ENCODE results near the gene TNFSF4.
"Not testable (repeated sequence)": the region's sequence is repeated elsewhere in the genome, so short reads cannot be mapped to it uniquely, and the experiment has no call there.

The TNFSF4 gene, protein sequence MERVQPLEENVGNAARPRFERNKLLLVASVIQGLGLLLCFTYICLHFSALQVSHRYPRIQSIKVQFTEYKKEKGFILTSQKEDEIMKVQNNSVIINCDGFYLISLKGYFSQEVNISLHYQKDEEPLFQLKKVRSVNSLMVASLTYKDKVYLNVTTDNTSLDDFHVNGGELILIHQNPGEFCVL

DNA sequence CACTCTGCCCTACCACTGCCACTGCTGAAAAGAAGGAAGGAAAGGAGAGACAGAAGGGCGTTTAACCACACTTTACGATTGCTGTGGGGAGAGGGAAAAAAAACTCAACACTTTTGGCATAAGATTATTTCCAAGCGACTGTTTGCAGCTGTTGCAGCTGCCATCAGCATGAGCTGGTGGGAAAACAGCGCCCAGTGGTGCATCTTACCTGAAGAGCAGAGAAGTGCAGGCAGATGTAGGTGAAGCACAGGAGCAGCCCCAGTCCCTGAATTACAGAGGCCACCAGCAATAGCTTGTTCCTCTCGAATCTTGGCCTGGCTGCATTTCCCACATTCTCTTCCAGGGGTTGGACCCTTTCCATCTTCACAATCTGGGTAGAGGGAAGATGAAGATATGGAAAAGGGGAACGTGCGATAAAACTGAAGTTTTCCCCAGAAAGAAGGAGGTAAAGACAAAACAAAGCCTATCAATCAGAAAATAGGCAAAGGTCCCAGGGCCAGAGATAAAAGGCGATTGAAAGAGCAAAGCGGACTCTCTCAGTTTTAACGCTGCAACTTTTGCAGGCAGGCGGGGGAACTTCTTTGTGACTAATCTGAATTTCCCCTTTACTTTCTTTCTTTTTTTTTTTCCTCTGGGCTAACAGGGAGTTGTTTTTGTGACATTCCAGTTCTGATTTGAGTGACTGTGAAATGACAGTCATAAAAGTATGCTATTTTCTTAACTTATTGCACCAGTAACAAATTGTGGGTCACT is at the start of gene TNFSF4:
Gene TNFSF4, minus strand, starts transcription at position 516 of the 753 bp plus-strand sequence. Its CDS starts 155 bp downstream, at position 361.
- DNase-seq (ENCODE audit: low read depth) = peak; percentile 41

DNA sequence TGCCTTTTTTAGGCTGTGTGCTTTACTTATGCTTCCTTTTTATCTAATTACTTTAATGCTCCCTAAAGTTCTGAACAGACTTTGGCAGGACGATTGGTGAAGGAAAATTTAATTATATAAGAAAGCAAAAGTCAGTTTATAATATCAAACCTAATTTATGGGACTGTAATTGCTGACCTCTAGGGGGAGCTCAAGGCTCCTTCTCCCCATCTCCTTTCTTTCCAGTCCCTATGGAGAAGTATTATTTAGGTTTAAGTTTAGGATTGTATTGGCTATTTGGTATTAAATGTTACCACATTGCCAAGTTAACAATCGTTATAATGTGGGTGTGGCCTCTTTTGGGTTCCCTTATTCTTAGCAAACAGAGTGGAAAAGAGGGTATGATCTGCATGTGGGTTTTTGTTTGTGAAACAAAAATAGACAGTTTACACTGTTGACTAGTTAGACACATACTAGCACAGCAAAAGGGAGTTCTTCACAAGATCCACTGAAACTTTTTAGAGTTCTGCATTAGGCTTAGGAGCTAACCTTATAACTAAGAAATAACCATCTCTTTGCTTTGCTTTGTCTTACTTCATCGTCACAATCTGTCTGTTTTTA is 48.2 kb upstream of the TNFSF4 start:
- peak; percentile 7 for DNase-seq (ENCODE audit: low read depth)

DNA sequence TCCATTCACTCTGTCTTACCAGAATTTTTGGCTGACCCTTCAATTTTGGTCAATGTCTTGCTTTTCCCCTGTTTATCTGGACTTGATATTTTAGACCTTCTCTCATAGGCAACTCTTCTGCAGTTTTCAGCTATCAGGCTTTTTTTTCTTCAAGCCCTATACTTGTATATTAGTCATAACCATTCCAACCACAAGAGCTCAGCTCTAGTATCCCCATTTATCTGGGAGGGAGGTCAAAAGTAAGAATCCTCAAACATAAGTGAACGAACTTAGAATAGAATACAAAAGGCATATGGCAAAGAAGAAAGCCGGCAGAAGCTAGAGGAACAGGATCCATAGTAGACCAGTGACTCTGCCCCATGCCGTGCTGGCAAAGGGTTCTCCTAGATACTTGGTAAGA is 45.9 kb upstream of the TNFSF4 start:
- no peak for DNase-seq (ENCODE audit: low read depth)

DNA sequence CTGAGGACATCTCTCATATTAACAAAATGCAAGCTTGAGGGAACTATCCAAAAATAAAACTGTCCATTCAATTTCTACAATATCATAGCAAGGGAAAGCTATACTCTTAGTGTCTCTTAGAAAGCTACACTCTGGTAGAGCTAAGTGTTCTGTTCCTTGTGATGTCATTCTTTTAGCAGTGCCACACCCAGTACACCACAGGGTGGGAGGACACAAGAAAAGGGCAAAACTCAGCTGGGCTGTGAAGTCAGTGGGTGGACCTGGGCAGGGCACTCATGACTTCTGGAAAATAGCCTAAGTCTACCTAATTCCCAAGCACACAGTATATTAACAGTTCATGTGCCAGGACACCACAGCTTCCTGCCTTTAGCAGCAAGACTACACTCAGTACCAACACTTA is 42.2 kb upstream of the TNFSF4 start:
- DNase-seq (ENCODE audit: low read depth) = no peak

DNA sequence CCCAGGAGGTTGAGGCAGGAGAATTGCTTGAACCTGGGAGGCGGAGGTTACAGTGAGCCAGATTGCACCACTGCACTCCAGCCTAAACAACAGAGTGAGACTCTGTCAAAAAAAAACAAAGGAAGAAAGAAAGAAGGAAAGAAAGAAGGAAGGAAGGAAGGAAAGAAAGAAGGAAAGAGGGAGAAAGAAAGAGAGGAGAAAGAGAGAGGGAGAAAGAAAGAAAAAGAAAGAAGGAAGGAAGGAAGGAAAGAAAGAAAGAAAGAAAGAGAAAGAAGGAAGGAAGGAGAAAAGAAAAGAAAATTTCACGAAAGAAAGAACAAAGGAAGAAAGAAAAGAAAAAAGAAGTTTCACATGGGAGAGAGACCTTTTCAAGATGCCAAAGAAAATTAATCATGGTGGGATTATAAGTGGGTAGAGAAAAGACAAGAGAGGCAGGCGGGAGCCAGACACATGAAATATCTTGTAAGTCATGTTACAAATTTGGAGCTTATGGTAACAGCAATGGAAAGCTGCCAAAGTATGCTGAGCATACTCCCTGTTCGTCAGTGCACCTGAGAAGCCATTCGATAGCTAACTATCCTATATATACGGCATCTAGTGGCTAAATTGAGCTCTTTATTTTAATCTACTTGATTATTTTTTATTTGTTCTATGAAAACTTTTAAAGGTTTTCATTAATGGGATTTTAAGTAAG is 41.3 kb upstream of the TNFSF4 start:
- DNase-seq (ENCODE audit: low read depth) = no peak

DNA sequence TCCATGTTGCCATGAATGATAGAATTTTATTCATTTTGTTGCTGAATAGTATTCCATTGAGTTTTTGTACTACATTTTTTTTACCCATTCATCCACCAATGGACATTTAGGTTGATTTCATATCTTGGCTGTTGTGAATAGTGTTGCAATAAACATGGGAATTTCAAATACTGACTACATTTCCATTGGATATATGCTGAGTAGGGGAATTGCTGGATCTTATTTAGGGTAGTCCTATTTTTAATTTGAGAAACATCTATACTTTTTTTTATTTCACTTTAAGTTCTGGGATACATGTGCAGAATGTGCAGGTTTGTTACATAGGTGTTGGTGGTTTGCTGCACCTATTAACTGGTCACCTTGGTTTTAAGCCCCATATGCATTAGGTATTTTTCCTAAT is 38.8 kb upstream of the TNFSF4 start:
- no peak for DNase-seq (ENCODE audit: low read depth)

DNA sequence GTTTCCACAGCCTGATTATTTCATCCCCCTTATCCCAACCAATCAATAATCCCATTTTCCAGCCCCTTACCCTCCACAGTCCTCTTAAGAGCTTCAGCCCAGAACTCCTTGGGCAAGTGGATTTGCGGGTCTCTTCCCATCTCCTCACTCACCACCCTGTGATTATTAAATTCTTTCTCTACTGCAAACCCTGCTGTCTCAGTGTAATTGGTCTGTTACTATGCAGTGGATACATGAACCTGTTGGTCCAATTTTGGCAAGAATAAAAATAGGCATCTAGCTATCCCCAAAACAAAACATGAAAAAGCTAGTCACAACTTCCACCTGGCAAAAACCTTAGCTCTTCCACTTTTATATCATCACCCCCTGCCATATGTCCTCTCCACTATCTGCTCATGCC is 36.2 kb upstream of the TNFSF4 start:
- no peak for DNase-seq (ENCODE audit: low read depth)

DNA sequence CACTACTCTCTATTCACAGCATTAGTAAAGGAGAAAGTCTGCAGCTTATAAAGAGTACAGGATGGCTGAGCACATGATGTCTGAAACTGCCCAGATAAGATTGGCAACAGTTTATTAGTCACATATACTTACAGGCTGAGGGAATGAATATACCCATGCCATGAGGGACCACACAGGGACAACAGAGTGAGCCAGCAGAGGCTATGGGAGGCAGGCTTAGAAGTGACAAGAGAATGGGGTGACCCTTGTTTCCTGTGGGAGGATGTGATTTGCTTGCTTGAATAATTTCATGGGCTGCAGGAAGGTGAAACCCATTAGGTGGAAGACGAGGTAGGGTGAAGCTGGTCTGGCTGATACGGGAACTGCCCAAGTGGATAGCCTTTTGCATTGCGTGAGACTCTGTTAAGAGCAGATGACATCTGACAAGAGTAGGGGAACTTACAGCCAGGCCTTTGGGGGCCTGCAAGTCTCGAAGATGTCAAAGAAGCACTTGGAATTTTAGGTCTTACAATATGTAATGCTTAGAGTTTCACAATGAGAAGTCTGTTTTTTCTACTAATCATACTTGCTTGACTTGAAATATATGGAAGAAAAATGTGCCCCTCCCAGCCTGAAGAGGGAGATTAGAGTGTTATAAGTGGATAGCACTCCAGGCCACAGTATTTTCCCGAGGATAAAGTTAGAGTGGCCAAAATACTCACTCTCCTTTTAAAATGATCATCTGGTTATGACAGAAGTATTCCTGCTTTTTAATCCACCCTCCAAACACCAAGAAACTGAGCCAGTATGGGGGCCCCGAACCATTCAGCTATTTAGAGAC is 34.6 kb upstream of the TNFSF4 start:
- peak; percentile 26 for DNase-seq (ENCODE audit: low read depth)

DNA sequence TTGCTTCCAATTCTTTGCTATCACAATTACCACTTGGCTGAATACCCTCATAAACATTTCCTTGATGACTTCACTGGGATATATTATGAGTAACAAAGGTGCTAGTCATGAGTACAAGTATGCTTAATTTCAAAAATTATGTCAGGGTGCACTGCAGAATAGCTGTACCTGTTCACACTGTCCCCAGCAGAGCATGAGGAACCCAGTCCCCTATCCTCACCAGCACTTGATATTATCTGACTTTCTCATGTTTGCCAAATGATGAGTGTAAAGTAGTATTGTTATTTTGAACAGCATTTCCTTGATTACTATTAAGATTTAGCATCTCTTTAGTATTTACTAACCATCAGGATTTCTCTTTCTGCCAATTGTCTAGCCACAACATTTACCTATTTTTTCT is 33.5 kb upstream of the TNFSF4 start:
- no peak for DNase-seq (ENCODE audit: low read depth)

DNA sequence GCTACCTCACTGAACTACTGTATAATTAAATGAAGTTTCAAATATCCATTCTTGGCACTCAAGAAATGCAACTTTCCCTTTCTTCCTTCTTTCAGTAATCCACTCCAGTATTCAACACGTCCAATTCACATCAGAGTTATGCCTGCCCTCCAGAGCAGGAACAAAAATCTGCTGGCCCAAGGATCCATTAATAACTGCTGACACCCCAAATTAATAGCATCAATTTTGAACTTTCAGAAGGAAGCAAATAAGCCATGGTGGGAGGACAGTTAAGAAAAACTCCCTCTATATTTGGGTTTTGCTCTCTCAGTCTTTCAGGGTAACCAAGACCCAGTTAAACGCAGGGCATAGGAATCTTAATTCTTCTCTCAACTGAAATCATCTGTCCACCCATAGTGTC is 31.9 kb upstream of the TNFSF4 start:
- DNase-seq (ENCODE audit: low read depth) = no peak

DNA sequence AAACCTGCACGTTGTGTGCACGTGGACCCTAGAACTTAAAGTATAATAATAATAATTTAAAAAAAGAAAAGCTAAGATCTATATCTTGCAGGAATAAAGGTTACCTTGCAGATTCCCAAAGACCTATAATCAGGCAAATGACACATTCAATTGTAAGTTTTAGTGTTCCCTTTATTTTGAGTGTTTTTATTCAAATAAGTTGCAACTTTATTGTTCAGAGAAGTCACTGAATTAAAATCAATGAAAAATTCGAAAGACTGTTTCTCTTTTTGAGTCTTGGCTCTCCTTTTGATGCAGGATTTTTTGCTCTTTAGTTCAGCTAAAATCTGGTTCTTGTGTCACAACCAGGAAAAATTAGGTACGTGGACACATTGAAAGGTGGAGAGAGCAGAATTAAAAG is 27.8 kb upstream of the TNFSF4 start:
- DNase-seq (ENCODE audit: low read depth) = no peak

DNA sequence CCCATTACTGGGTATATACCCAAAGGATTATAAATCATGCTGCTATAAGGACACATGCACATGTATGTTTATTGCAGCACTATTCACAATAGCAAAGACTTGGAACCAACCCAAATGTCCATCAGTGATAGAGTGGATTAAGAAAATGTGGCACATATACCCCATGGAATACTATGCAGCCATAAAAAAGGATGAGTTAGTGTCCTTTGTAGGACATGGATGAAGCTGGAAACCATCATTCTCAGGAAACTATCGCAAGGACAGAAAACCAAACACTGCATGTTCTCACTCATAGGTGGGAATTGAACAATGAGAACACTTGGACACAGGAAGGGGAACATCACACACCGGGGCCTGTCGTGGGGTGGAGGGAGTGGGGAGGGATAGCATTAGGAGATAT is 27.3 kb upstream of the TNFSF4 start:
- not testable (repeated sequence) for DNase-seq (ENCODE audit: low read depth)

DNA sequence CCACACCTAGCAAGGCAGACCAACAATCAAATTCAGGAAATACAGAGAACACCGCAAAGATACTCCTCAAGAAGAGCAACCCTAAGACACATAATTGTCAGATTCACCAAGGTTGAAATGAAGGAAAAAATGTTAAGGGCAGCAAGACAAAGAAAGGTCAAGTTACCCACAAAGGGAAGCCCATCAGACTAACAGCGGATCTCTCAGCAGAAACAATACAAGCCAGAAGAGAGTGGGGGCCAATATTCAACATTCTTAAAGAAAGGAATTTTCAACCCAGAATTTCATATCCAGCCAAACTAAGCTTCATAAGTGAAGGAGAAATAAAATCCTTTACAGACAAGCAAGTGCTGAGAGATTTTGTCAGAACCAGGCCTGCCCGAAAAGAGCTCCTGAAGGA is 21.9 kb upstream of the TNFSF4 start:
- DNase-seq (ENCODE audit: low read depth) = not testable (repeated sequence)

DNA sequence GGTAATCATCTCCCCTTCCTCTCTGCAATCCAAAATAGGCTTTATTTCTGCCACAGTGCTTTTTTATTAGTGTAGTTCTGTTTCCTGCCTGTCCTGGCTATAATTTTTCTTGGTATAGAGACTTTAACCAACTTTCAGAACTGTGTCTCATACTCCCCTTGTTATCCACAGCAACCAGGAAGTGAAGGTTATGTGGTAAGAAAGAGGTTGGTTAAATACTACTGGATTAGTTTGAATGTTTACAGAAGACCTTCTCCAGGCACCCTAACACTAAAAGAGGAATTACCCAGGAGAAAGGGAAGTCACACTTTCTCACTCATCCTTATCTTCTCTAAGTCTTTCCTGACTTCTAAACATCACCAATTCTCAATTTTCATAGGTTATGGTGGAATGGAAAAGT is 17.8 kb upstream of the TNFSF4 start:
- no peak for DNase-seq (ENCODE audit: low read depth)

DNA sequence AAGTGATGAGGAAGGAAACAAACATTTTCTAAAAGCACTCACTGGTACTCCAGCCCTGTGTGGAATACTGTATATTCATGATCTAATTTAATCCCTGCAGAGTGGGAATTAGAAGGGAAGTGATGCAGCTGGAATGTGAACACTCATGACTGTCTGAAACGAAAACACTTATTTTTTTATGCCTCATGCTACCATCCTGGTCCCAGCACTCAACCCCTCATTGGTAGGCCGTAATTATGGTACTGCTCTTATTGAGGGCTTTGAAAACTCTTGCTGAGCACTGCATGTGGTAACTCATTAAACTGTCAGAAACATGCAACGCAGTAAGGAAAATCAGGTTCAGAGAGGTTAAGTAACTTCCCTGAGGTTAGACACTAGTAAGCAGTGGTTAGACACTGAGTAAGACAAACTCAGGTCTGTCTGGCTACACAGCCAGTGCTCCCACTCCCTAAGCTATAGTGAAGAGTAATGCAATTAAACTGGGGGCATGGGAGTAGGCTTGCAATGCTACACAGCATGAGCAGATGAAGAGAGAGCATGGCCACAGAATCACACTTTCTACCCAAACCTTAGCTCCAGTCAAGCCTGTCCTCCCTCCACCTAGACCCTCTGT is 17.3 kb upstream of the TNFSF4 start:
- DNase-seq (ENCODE audit: low read depth) = no peak

DNA sequence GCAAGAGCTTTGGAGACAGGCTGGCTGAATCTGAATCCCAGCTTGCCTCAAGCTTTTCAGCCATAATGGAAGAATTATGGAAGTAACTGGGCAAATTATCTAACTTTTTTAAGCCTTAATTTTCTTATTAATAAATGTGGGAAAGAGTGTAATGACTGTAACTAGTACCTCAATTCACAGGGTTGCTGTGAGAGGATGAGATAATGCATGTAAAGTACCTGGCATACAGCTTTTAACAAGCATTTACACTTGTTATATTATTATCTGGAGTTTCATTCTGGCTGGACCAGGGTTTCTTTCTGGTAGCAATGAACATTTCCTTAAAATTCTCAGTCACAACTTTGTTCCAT is 15.9 kb upstream of the TNFSF4 start:
- DNase-seq (ENCODE audit: low read depth) = no peak

DNA sequence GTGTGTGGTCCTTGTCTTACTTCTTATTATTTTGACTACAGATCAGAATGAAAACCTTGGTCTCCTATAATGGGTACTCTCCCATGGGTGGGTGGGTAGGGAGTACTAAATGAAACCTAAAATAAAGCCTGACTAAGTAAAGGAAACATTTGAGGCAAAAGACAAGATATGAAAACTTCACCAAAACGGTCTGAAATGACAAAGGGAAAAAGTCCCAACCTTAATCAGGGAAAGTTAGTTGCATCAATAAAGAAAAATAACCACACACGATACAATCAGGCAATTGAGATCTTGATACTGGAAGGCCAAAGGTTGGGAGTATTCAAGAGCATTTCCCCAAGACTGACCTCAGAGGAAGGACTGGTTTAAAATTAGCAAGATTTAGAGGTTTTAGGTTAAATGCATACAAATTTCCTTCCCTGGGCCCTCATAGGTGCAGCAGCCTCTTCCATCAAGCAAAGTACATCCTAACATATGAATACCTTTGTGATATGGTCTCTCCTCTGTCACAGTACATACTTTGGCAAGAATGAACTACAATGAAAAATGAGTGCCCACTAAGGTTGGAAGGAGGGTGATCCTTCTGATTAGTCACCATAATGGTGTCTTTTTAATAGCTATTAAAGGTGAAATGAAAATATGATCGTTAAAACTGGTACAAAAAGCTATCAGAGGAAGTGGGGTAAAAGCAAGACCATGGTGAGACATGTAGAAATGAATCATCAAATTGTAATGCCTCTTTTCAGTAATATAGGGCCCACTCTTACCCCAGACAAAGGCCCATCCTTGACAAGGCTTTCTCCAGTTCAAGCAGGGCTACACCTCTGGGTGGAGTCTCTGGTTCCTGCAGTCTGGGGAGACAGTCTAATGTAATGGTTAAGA is 15.3 kb upstream of the TNFSF4 start:
- no peak for DNase-seq (ENCODE audit: low read depth)

DNA sequence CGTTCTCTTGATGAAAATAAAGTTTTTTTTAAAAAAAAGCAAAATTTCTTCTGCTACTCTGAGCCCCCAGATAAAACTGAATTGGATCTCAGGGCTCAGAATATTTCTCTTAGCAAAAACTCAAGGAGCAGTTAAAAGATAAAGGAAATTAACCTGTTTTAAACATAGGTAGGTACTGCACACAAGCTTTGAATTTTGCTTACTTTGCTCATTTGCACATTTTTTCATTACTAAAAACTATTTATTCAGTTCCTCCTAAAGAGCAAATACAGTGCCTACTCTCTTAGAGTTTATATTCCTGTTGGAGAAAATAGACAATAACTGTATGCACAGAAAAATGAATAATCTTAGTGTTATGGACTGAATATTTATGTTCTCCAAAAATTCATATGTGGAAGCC is 13.0 kb upstream of the TNFSF4 start:
- DNase-seq (ENCODE audit: low read depth) = no peak

DNA sequence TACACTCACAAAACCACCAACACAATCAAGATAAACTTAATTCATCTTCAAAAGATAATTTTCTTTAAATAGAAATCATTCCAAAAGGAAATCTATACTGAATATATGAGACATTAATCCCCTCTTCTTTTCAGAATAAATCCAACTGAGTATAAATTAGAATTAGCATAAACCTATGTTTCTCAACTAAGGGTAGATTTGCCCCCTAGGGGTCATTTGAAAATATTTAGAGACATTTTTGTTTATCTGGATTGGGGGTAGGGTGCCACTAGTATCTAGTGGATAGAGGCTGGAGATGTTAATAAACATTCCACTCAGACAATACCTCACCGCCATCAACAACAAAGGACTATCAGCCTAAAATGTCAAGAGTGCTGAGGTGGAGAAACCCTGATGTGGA is 6.5 kb upstream of the TNFSF4 start:
- DNase-seq (ENCODE audit: low read depth) = no peak

DNA sequence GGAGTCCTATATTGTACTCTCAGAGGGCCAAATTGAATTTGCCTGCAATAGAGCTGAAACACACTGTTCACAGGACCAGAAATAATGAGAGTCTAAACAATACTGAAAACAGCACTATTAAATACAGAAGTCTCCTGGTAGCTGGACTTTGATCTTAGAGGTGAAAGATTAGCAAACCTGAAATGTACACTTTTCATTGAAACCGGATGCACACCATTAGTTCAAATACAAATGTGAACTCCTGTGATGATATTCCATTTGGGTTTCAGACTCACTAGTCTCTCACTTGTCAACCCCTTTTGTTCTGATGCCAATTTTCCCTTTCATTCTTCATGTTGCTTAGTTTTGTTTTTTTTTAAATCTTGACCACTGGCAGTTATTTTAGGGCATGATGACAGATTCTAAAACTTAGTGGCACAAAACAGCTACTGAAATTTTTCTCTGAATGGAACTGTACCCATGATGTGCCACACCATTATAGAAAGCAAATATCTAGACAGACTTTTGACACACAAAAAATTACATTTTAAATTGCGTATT is 5.9 kb upstream of the TNFSF4 start:
- no peak for DNase-seq (ENCODE audit: low read depth)
